ENCODE measurements around the gene NR2F1. TPM values are rescaled to one million over a fixed set of nuclear protein-coding genes. Genes with fewer than 3 reads are reported as not detected.

Gene NR2F1
- total and polyA plus RNA-seq, 2 donors (not counting 1 experiment from before 2014, with no cell fraction given): not detected

DNA sequence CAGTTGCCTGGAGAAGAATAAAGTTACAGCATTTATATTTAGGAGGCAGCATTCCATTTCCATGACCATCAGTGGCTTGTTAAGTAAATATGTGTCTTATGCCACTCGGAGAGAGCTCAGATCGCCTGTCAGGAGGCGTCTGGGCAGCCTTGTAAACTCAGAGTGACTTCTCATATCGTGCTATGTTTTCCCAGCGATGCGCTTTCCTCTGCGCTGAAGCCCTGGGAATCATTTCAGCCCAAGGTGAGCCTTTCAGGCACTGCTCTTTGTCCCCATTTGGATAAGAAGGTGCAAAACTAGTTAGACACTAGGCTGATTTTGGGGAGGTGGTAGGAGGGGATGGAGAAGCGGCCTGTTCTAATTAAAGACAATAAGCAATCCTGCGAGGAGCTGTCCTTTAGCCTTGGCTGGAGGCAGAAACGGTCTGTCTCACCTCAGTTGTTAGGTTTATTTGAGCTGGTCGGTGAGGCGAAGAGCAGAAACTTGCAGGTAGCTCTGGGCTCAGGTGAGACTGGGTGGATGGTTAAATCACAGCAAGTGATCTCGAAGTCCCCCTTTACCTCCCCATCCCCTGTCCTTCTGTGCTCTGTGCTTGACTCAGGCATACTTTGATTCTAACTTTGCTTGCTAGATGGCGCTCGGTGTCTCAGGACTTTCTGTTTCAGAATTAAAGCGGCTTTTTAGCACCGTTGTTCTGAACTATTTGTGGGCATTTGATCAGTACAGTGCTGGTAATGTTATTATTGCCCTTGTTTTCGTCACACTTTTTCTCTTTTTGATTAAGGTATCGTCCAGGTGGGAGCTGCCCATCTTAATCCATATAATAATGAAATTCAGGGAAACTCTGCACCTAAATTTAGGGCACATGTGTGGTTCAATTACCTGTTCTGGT is 24.6 kb downstream of the NR2F1 start:
- Histone ChIP-seq H3K4me3 (ENCODE audit: control extremely low read depth in 1 of 5, extremely low read depth in 1 of 5, insufficient read depth in 1 of 5, low read depth in 2 of 5, low read length in 4 of 5) (peak overlapping the region in 2 of 5 experiments; percentile 7 to 18), H3K9ac (ENCODE audit: low read length) (peak overlapping the region; percentile 22), H3K36me3 (replicated peaks in 1 of 2; ENCODE audit: control extremely low read depth in 1 of 2, control insufficient read depth in 1 of 2, extremely low read depth in 1 of 2, insufficient read depth in 2 of 2, low read length in 1 of 2) (no peaks in the 10 kb centered on the region), H3K4me2 (replicated peaks; ENCODE audit: low read depth, low read length, poor library complexity, severe bottlenecking) (peak overlapping the region; percentile 60), H3K27me3 (replicated peaks in 1 of 4; ENCODE audit: control extremely low read depth in 1 of 4, control insufficient read depth in 3 of 4, insufficient read depth in 4 of 4, low read length in 3 of 4) (peaks cover 8 to 85% (median 80%) of the 10 kb centered on the region in 4 experiments), H3K4me1 (ENCODE audit: control insufficient read depth in 2 of 2, insufficient read depth in 2 of 2, low read length in 2 of 2) (peaks cover 8 to 35% of the 10 kb centered on the region in 2 donors), H3K27ac (ENCODE audit: low read length in 2 of 2) (no peak overlapping the region), H4K20me1 (ENCODE audit: control insufficient read depth, insufficient read depth, low read length, poor library complexity, severe bottlenecking) (no peaks in the 10 kb centered on the region), H3K79me2 (ENCODE audit: control insufficient read depth, insufficient read depth, low read length) (no peaks in the 10 kb centered on the region), H3K9me3 (ENCODE audit: control extremely low read depth in 1 of 3, control insufficient read depth in 2 of 3, insufficient read depth in 1 of 3, low read length in 2 of 3) (peaks cover 8 to 16% (median 9%) of the 10 kb centered on the region in 3 donors), H2AFZ (ENCODE audit: insufficient read depth, low read depth, low read length, poor library complexity, severe bottlenecking) (peak overlapping the region; percentile 22)
- Mint-ChIP-seq H3K27ac (no peak overlapping the region), H3K4me1 (peaks cover 20% of the 10 kb centered on the region), H3K9me3 (ENCODE audit: insufficient read depth) (no peaks in the 10 kb centered on the region), H3K27me3 (peaks cover 81% of the 10 kb centered on the region), H3K4me3 (peak overlapping the region; percentile 39)
- TF ChIP-seq CTCF (IDR thresholded peaks at IDR 0.05) (peak; percentile 53), EZH2 (IDR thresholded peaks at IDR 0.05; ENCODE audit: borderline replicate concordance, insufficient read depth, low read depth, low read length, poor library complexity, severe bottlenecking) (no peak)
- ATAC-seq (ENCODE audit: low read depth) (peak; percentile 41), DNase-seq (peak; percentile 71)
- POLR2A ChIA-PET: no interaction called here
- intact Hi-C loops (cut with micrococcal nuclease): loop anchor here (1.0 to 5.0 kb wide), 2 partner anchors 35 to 194 kb away; no protein-coding TSS in a partner anchor
- CTCF ChIA-PET: interaction anchor here (0.8 to 2.9 kb wide), 8 partner anchors 9 to 308 kb away, joined by 3 to 16 read pairs (median 4); no protein-coding TSS in a partner anchor
- 10% methylated on average over 13 of the region's 19 CpGs for WGBS (ENCODE audit: insufficient coverage)

GRCh38 chr5:93608855-93609254 is 25.8 kb downstream of the NR2F1 start:
- intact Hi-C loops (cut with micrococcal nuclease): loop anchor here (5.0 kb wide), 1 partner anchor 37 kb away; no protein-coding TSS in a partner anchor
- WGBS (ENCODE audit: insufficient coverage): no CpG with 5 or more reads among the region's 4 CpGs

More at GRCh38 chr5:93608855-93609254, 25.8 kb downstream of the NR2F1 start:
- Mint-ChIP-seq H3K27me3 (peaks cover 81% of the 10 kb centered on the region), H3K4me1 (peaks cover 18% of the 10 kb centered on the region), H3K4me3 (no peak overlapping the region), H3K9me3 (ENCODE audit: insufficient read depth) (no peaks in the 10 kb centered on the region), H3K27ac (no peak overlapping the region)
- Histone ChIP-seq H3K27ac (ENCODE audit: low read length in 2 of 2) (no peak overlapping the region), H3K27me3 (replicated peaks in 1 of 4; ENCODE audit: control extremely low read depth in 1 of 4, control insufficient read depth in 3 of 4, insufficient read depth in 4 of 4, low read length in 3 of 4) (peaks cover 10 to 87% (median 77%) of the 10 kb centered on the region in 4 experiments), H3K4me3 (ENCODE audit: control extremely low read depth in 1 of 5, extremely low read depth in 1 of 5, insufficient read depth in 1 of 5, low read depth in 2 of 5, low read length in 4 of 5) (no peak overlapping the region), H3K9me3 (ENCODE audit: control extremely low read depth in 1 of 3, control insufficient read depth in 2 of 3, insufficient read depth in 1 of 3, low read length in 2 of 3) (peaks cover 3 to 12% (median 8%) of the 10 kb centered on the region in 3 donors), H3K79me2 (ENCODE audit: control insufficient read depth, insufficient read depth, low read length) (no peaks in the 10 kb centered on the region), H3K4me2 (replicated peaks; ENCODE audit: low read depth, low read length, poor library complexity, severe bottlenecking) (no peak overlapping the region), H4K20me1 (ENCODE audit: control insufficient read depth, insufficient read depth, low read length, poor library complexity, severe bottlenecking) (no peaks in the 10 kb centered on the region), H3K9ac (ENCODE audit: low read length) (no peak overlapping the region), H3K4me1 (ENCODE audit: control insufficient read depth in 2 of 2, insufficient read depth in 2 of 2, low read length in 2 of 2) (peaks cover 8 to 31% of the 10 kb centered on the region in 2 donors), H3K36me3 (replicated peaks in 1 of 2; ENCODE audit: control extremely low read depth in 1 of 2, control insufficient read depth in 1 of 2, extremely low read depth in 1 of 2, insufficient read depth in 2 of 2, low read length in 1 of 2) (no peaks in the 10 kb centered on the region), H2AFZ (ENCODE audit: insufficient read depth, low read depth, low read length, poor library complexity, severe bottlenecking) (no peak overlapping the region)
- TF ChIP-seq EZH2 (IDR thresholded peaks at IDR 0.05; ENCODE audit: borderline replicate concordance, insufficient read depth, low read depth, low read length, poor library complexity, severe bottlenecking) (no peak), CTCF (IDR thresholded peaks at IDR 0.05) (no peak)
- no peak for ATAC-seq (ENCODE audit: low read depth)
- ChIA-PET CTCF (interaction anchor here (1.0 to 2.9 kb wide), 2 partner anchors 192 to 307 kb away, joined by 4 to 16 read pairs; no protein-coding TSS in a partner anchor), POLR2A (no interaction called here)
- no peak for DNase-seq
